LoVo (cell line): Measurements from ENCODE around the gene RSAD2.
"Not testable (repeated sequence)": the region's sequence is repeated elsewhere in the genome, so short reads cannot be mapped to it uniquely, and the experiment has no call there.

Source experiments
- DNase-seq: peaks from one replicate; pipeline ENCODE4 v3.0.0-alpha.2; 2016; ENCODE audit warnings: low spot score

The RSAD2 gene

DNA sequence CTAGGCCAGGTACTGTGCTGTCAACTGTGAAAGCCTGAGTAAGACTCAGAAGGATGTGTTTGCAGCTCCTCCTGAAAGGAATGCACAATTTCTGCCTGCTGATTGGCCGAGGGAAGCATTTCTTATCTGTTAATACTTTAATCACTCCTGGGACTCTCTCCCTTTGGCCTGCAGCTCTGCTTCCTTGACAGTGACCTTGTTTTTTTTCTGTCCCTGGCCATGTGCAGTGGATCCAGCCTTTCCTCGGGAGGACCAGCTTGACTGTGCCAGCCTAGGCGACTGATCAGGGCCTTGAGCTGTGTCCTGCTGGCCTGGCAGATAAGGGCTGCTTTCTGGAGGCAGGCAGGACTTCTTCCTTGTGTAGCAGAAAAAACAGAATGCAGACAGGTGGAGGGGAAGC, 49.6 kb downstream of the RSAD2 start:
- no peak for DNase-seq

GRCh38 chr2:6927753-6928152, 50.2 kb downstream of the RSAD2 start:
- DNase-seq: no peak

GRCh38 chr2:6928452-6928851, 50.9 kb downstream of the RSAD2 start:
- no peak for DNase-seq

DNA sequence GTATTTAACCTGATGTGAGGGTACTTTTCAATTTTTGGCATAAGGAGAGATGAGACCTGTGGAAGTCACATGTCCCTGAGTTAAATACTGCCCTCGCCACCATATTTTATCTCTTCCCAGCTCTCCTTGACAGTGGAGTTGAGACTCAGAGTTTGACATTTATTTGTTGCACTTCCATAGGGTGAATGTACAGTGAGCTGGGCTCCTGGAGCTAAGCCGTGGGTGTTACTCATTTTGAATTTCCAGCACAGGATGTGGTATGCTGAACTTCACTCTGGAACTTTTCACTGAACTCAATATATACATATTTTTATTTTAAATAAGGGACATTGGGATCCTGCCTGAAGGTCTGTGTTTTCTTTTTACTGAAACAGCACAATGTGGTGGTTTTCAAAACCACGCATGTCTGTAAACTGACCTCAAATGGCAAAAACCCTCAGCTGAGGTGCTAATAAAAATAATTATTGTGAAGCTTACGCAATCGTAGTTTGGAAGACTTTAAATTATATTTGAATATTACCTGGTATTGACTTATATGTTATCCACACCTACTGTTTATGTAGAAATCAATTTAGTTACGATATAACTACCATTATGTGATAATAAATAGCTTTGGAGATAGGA, 51.7 kb downstream of the RSAD2 start:
- DNase-seq: no peak

GRCh38 chr2:6930923-6931647, 53.5 kb downstream of the RSAD2 start:
- DNase-seq: no peak

- DNase-seq: no peak
These were observed 54.2 kb downstream of the RSAD2 start for GRCh38 chr2:6931753-6932152.

GRCh38 chr2:6932206-6932605, 54.6 kb downstream of the RSAD2 start:
- no peak for DNase-seq

- no peak for DNase-seq
These were observed 55.3 kb downstream of the RSAD2 start for GRCh38 chr2:6932828-6933227.

DNA sequence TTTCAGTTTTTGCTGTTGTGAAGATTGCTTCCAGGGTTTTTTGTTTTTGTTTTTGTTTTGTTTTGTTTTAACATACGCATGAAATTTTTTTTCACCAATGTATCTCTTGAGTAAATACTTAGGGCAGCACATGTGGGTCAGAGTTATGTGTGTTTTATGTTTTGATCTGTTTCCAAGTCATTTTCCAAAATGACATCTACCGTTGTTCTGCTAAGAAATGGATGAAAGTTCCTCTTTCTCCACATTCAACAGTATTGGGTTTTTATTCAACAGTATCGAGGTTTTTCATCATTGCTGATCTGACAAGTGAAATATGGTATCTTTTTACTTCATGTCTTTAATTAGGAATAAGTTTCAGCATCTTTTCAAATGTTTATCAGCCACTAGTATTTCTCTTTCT, 56.3 kb downstream of the RSAD2 start:
- DNase-seq: no peak

DNA sequence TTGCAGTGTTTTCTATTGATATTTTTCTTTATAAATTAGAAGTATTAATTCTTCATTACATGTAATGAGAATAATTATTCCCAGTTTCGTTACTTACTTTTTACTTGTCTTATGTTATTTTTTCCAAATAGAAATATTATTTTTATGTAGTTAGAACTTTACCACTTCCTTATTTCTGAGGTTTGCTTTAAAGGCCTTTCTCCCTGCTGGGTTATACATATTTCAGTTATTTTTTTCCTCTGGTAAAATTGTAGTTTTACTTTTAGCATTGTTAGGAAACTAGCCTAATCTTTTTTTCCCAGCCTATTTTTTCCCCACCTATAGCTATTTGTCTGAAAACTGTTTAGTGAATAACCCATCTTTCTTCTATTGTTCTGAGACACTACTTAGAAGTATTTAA, 56.8 kb downstream of the RSAD2 start:
- DNase-seq: no peak

DNA sequence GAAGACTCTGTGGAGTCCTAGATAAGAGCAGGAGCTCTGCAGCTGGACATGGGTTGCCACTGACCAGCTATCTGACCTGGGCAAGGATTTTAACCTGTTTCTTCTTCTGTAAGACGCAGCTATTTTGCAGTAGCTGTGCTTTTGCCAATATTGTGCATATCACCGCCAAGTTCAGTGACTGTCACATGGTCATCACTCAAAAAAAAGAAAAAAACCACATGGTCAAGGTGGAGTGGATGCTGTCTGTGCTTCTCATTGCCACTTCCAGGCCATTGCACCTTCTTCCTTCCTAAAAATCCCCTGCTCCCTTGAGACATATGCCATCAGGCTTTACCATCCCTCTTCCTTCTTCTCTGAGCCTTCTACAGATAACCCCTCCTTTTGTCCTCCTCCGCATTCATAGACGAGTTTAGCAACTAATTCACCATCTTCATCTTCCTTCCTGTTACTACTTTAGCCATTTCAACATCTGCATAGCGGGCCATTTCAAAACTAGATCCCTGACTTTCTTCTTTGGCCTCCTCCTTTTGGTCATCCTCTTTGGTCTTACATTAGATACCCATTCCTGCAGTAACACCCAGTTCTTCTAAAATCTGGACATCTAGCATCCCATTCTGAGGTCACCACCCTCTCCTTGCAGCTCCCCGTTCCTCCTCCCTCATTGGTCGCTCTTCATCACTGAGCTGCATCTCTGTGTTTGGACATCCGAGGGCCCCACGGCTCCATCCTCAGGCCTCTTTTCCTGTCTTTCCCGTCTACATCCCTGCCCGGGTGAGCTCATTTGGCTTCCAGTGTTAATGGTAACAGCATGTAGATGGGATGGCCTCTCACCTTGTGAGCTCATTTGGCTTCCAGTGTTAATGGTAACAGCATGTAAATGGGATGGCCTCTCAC, 57.4 kb downstream of the RSAD2 start:
- no peak for DNase-seq

DNA sequence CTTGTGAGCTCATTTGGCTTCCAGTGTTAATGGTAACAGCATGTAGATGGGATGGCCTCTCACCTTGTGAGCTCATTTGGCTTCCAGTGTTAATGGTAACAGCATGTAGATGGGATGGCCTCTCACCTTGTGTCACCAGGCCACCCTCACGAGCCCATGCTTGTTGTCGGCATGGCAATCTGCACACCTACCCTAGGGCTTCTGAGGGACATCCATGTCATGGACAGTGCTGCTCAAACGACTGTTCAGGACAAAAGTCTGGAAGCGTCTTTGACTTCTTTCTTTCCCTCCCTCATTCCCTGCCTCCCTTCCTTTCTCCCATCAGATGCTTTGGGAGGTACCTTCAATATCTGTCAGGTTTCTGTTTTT, 58.1 kb downstream of the RSAD2 start:
- DNase-seq: not testable (repeated sequence)

GRCh38 chr2:6937157-6937556, 59.6 kb downstream of the RSAD2 start:
- DNase-seq: no peak

- DNase-seq: no peak
These were observed 60.0 kb downstream of the RSAD2 start for GRCh38 chr2:6937582-6937981.

GRCh38 chr2:6939071-6939470, 61.5 kb downstream of the RSAD2 start:
- DNase-seq: no peak

GRCh38 chr2:6940820-6941219, 63.2 kb downstream of the RSAD2 start:
- no peak for DNase-seq

- no peak for DNase-seq
These were observed 63.9 kb downstream of the RSAD2 start for GRCh38 chr2:6941299-6942046.

DNA sequence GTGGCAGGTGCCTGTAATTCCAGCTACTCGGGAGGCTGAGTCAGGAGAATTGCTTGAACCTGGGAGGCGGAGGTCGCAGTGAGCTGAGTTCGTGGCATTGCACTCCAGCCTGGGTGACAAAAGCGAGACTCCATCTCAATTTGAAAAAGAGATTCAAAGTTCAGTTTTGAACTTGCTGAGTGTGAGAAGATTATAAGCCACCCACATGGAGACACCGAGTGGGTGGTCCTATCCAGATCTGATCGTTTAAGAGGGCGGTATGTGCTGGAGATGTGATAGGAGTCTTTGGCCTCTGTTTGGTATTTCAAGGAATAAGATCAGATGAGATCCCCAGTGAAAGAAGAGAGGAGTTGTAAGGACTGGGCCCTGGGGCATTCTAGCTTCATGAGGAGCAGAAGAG, 65.3 kb downstream of the RSAD2 start:
- no peak for DNase-seq

GRCh38 chr2:6943523-6943922, 65.9 kb downstream of the RSAD2 start:
- no peak for DNase-seq

- DNase-seq: no peak
These were observed 66.4 kb downstream of the RSAD2 start for GRCh38 chr2:6943971-6944370.

DNA sequence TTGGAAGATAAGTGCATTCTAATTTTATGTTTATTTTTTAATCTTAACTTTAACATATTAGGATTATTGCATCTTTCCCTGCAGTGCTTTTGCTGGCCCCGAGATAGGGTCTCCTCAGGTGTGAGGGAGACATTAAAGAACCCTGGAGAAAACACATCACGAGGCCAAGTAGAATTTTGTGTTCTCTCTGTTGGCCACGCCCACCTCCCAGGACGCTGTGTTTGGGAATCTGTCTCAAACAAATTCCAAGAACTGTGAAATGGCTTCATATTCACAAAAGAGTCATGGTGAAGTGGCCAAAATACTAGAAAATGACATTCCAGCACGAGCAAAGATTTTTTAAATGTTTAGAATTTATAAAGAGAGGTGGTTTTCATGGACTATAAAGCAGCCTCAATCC, 67.0 kb downstream of the RSAD2 start:
- no peak for DNase-seq

GRCh38 chr2:6945087-6945813, 67.7 kb downstream of the RSAD2 start:
- DNase-seq: no peak
